Naive B cell (primary cell): ENCODE data around the gene FOXI2. TPM values are rescaled to one million over a fixed set of nuclear protein-coding genes. Genes with fewer than 3 reads are reported as not detected.

Experiments
- ATAC-seq, 2 donors: fragments of 150-1000 bp; cut with Tn5 transposase; 2 replicates each; pipeline ENCODE4 v1.10.0; 2021; ENCODE audit warnings: low read depth in 2 of 2, mild to moderate bottlenecking in 2 of 2, moderate library complexity in 2 of 2
- DNase-seq: peaks from one replicate; pipeline ENCODE4 v3.0.0; 2022
- H3K27ac Mint-ChIP-seq, 6 donors: one replicate each; pipeline ENCODE4 v1.8.0; 2020 to 2022; ENCODE audit warnings: mild to moderate bottlenecking in 6 of 6, mixed read lengths in 6 of 6, moderate library complexity in 5 of 6, inconsistent platforms in 2 of 6
- H3K27me3 Mint-ChIP-seq, 3 donors: one replicate each; pipeline ENCODE4 v1.8.0; 2021 to 2022; ENCODE audit warnings: mixed read lengths in 3 of 3, mild to moderate bottlenecking in 1 of 3
- H3K36me3 Mint-ChIP-seq, 2 donors: one replicate each; pipeline ENCODE4 v1.8.0; 2020 to 2022; ENCODE audit warnings: mixed read lengths in 2 of 2, inconsistent platforms in 1 of 2, mild to moderate bottlenecking in 1 of 2
- H3K4me1 Mint-ChIP-seq, 3 donors: one replicate each; pipeline ENCODE4 v1.8.0; 2020 to 2022; ENCODE audit warnings: mixed read lengths in 3 of 3, inconsistent platforms in 1 of 3, mild to moderate bottlenecking in 1 of 3, moderate library complexity in 1 of 3
- H3K4me3 Mint-ChIP-seq, 8 donors: one replicate each; pipeline ENCODE4 v1.8.0; 2020 to 2022; ENCODE audit warnings: mild to moderate bottlenecking in 8 of 8, mixed read lengths in 8 of 8, moderate library complexity in 8 of 8, inconsistent platforms in 2 of 8
- H3K9me3 Mint-ChIP-seq, 7 donors: one replicate each; pipeline ENCODE4 v1.8.0; 2020 to 2022; ENCODE audit warnings: mixed read lengths in 7 of 7, mild to moderate bottlenecking in 5 of 7, inconsistent platforms in 2 of 7, moderate library complexity in 1 of 7
- polyA plus RNA-seq, 6 donors: library from polyadenylated mRNA; unstranded; fragments of 300-500 nt; fragmentation: Illumina TruSeq; gene quantifications; one replicate each; pipeline ENCODE4 v1.2.3, GENCODE V29; 2021; ENCODE audit warnings: low read depth in 6 of 6

Gene FOXI2
- not detected for polyA plus RNA-seq

DNA sequence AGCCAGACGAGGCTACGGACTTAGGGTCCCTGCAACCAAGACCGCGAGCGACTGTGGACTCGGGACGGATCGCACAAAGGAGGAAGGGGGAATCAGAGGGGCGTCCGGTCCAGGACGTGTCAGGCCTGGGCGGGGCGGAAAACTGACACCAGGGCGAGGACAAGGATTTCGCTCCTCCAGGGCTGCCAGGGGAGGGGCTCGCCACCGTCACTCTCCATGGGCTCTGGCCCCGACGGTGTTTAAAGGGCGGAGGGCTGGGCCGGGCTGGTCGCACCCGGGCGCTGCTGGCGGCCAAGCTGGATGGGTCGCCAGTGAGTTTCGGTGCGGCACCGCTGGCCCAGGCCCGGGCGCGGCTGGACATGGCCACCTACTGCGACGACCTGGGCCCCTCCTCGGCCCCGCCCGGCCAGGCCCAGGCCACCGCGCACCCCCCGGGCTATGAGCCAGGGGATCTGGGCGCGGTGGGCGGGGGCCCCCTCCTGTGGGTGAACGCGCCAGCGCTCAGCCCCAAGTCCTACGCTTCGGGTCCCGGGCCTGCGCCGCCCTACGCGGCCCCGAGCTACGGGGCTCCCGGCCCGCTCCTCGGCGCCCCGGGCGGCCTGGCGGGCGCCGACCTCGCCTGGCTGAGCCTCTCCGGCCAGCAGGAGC, at the start of gene FOXI2:
Gene FOXI2, plus strand, starts transcription at position 271 of the 648 bp plus-strand sequence. Its CDS starts 89 bp downstream, at position 360.
- Mint-ChIP-seq H3K4me3 (peak within 1 kb of the TSS in 4 of 8 donors; percentile 33 to 64 (median 43)), H3K27me3 (peaks cover 42 to 66% (median 45%) of the 10 kb centered on the region in 3 donors), H3K4me1 (peaks cover 0 to 3% (median 0%) of the 10 kb centered on the region in 3 donors), H3K36me3 (peaks cover 0 to 11% of the 10 kb centered on the region in 2 donors), H3K9me3 (peaks cover 0 to 5% (median 0%) of the 10 kb centered on the region in 7 donors), H3K27ac (no peak within 1 kb of the TSS)
- no peak for ATAC-seq
- DNase-seq, result no peak

DNA sequence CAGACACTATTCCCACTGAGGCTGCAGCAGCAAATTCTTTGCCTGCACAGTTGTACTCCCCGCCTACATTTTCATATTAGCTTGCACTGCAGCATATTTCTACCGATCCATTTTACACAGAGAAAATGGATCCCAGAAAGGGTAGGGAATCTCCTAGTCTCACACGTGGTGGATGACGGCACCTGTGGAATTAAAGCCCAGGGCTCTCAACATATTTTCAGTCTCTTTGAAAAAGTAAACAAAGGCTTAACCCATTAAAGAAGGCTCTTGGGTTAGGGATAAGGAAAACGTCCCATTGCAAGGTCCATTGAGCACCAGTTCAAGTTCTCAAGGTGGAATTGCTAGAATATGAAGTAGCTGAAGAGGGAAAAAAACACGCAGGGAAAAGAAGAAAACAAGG, 49.4 kb upstream of the FOXI2 start:
- H3K36me3 Mint-ChIP-seq, result no peaks in the 10 kb centered on the region
- no peaks in the 10 kb centered on the region for H3K4me1 Mint-ChIP-seq
- no peak overlapping the region for H3K27ac Mint-ChIP-seq
- no peak for DNase-seq
- H3K4me3 Mint-ChIP-seq, result no peak overlapping the region
- peaks cover 16 to 24% (median 21%) of the 10 kb centered on the region in 3 donors for H3K27me3 Mint-ChIP-seq
- ATAC-seq, result no peak
- H3K9me3 Mint-ChIP-seq, result no peaks in the 10 kb centered on the region

DNA sequence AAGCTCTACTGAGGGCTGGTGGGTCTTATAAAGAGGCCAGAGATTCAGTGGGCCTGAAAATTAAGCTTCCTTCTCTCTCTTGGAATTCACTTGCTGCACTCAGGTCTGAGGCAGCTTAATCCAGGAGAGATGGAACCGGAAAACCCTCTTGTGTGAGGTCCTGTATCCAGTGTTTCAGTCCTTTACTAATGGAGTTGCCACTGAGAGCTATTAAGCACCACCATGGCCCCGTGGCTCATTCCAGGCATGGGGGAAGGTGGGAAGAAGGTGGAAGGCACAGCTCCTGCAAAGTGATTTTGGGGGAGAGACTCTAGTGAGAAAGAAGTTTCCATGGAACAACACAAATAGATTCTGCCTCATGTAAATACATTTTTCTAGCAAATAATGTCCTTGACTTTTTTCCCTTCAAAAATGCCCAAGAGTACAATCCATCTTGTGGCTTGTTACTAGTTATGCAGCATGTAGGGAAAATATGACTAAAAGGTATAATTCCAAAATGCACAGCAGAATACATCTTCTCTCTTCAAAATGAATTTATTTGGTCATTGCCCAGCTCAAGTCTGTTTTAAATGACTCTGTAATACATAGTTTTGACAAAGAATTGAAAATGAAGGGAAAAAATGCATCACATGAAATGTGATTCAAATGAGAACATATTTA, 46.7 kb upstream of the FOXI2 start:
- Mint-ChIP-seq H3K4me3 (no peak overlapping the region), H3K27ac (no peak overlapping the region)

DNA sequence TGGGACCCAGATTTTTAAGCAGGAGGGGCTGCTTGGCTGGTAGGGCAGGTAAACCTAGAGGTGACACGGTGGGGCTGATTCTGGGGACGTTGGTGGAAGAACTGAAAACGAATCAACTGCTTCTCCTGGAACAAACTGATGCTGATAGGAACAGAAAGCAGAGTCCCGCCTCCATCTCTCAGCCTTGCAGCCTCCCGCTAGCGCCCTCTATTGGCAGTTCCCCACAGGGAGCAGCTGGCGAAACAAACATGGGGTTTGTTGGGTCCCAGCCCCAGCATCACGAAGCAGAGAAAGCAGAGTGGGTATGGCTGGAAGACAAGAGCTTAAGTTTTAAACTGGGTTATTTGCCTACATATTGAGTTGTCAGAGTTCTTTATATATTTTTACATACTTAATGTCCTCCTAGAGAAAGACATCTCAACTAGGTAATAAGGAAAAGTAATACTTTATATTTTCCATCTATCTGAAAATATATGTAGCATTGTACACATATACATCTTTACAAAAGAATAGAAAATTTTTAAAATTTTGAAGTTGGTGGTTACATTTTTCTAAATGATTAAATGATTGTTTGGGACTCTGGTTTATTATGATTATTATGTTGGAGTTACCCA, 42.3 kb upstream of the FOXI2 start:
- no peak for DNase-seq
- no peak for ATAC-seq
- Mint-ChIP-seq H3K27me3 (peaks cover 14 to 32% (median 24%) of the 10 kb centered on the region in 3 donors), H3K4me1 (peaks cover 0 to 7% (median 0%) of the 10 kb centered on the region in 3 donors), H3K36me3 (no peaks in the 10 kb centered on the region), H3K27ac (no peak overlapping the region), H3K9me3 (peaks cover 0 to 4% (median 0%) of the 10 kb centered on the region in 7 donors), H3K4me3 (no peak overlapping the region)

More for the DNA sequence above, 46.7 kb upstream of the FOXI2 start:
- Mint-ChIP-seq H3K9me3 (peaks cover 0 to 4% (median 0%) of the 10 kb centered on the region in 7 donors), H3K4me1 (peaks cover 0 to 7% (median 0%) of the 10 kb centered on the region in 3 donors), H3K36me3 (no peaks in the 10 kb centered on the region), H3K27me3 (peaks cover 16 to 31% (median 25%) of the 10 kb centered on the region in 3 donors)
- ATAC-seq, result no peak
- no peak for DNase-seq

DNA sequence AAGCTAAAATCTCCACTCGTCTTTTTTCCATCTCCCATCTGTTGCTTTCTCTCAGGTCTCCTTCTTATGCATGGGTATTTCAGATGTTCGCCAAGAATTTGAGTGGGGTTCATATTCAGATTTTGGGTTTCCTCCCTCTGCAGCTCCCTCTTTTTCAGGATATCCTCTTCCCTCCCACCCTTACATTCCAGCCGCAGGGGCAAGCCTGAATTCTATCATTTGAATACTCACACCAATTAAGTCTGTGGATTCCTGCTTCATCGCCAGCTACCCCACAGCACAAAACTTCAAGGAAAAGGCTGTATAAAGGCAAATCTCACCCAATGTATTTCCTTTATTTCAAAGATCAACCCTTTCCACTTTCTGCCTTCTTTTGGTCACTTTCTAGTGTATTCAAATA, 41.6 kb upstream of the FOXI2 start:
- Mint-ChIP-seq H3K36me3 (no peaks in the 10 kb centered on the region), H3K27me3 (peaks cover 14 to 32% (median 19%) of the 10 kb centered on the region in 3 donors), H3K4me3 (no peak overlapping the region), H3K27ac (no peak overlapping the region), H3K9me3 (peaks cover 0 to 4% (median 0%) of the 10 kb centered on the region in 7 donors), H3K4me1 (peaks cover 0 to 7% (median 0%) of the 10 kb centered on the region in 3 donors)
- ATAC-seq, result no peak
- no peak for DNase-seq

DNA sequence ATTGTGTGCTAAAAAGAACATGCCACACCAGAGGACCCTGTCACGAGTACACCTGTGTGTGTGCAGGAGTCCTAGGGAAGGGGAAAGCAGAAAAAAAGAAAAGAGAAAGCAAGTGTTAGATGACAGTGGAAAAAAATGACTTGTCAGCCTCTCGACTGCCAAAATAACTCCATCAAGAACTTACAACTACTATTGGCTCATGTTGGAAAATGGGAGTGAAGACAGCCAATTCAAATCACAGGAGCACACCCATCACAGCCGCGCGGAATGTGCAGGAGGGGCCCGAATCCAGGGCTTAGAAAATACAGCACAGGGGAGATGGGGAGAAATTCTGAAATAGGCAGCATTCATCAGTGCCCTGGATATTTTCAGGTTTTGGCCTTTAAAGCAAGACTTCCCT, 38.1 kb upstream of the FOXI2 start:
- DNase-seq (no peak), ATAC-seq (no peak)
- Mint-ChIP-seq H3K36me3 (no peaks in the 10 kb centered on the region), H3K9me3 (peaks cover 0 to 9% (median 5%) of the 10 kb centered on the region in 7 donors), H3K4me3 (no peak overlapping the region), H3K27ac (no peak overlapping the region), H3K27me3 (peaks cover 21 to 37% (median 25%) of the 10 kb centered on the region in 3 donors), H3K4me1 (peaks cover 0 to 7% (median 0%) of the 10 kb centered on the region in 3 donors)

DNA sequence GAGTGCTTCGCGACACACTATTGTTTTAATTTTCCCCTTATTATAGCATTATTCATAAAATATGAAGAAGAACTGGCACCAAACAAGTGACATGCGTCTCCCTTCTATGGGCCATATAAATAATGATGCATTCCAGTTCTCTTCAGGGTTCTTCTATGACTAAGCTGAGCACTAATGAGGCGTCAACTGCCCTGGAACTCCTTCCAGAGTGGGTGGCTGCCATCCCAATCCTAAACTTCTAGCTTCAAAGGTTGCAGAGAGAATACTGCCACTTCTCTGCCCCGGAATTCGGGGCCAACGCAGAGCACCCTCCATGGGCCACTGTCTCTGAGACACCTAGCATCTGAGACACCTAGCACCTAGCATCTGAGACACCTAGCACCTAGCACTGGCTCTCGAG, 37.7 kb upstream of the FOXI2 start:
- DNase-seq (no peak), ATAC-seq (no peak)
- Mint-ChIP-seq H3K9me3 (peaks cover 0 to 14% (median 6%) of the 10 kb centered on the region in 7 donors), H3K27me3 (peaks cover 17 to 37% (median 26%) of the 10 kb centered on the region in 3 donors), H3K4me3 (no peak overlapping the region), H3K4me1 (peaks cover 0 to 4% (median 0%) of the 10 kb centered on the region in 3 donors), H3K36me3 (no peaks in the 10 kb centered on the region), H3K27ac (no peak overlapping the region)

DNA sequence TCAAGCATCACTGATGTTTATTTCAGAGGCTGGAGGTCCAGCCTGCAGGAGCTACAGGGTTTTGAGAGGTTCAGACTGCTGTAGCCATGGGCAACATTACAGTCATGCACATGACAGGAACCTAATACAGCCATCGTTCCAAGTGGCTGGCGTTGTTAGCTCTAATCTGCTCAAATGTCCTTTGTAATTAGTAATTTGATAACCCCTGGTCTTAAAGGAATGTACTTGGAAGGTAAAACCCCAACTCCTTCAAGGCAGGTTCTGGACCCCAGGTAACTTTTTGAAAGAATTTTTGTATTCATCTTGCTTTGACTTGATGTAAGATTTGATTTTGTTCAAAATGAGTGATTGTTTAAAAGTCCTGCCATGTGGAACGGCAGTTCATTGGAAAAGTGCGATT, 34.7 kb upstream of the FOXI2 start:
- ATAC-seq, result no peak
- H3K27me3 Mint-ChIP-seq, result peaks cover 23 to 39% (median 32%) of the 10 kb centered on the region in 3 donors
- no peak overlapping the region for H3K4me3 Mint-ChIP-seq
- peaks cover 0 to 14% (median 9%) of the 10 kb centered on the region in 7 donors for H3K9me3 Mint-ChIP-seq
- no peak for DNase-seq
- H3K36me3 Mint-ChIP-seq, result no peaks in the 10 kb centered on the region
- no peaks in the 10 kb centered on the region for H3K4me1 Mint-ChIP-seq
- H3K27ac Mint-ChIP-seq, result no peak overlapping the region

DNA sequence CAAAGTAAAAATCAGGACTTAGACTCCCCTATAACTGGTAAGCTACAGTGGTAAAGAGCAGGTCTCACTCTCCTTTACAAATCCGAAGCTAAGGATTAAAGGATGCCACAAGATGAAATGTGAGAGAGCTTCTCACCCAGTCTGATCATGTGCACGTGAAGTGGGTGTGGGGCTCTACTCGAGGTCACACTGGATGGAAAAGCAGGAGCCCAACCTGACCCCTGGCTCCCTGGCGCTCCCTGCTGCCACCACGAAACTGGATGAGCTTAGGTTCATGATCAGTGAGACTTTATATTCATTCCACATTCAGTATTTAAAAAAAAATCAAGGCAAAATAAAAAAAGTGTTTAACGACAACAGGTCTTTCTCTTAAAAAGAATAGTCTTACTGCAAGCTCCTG, 21.7 kb upstream of the FOXI2 start:
- Mint-ChIP-seq H3K4me1 (no peaks in the 10 kb centered on the region), H3K27me3 (peaks cover 7 to 23% (median 13%) of the 10 kb centered on the region in 3 donors), H3K4me3 (no peak overlapping the region), H3K36me3 (no peaks in the 10 kb centered on the region), H3K9me3 (peaks cover 0 to 4% (median 2%) of the 10 kb centered on the region in 7 donors), H3K27ac (no peak overlapping the region)
- DNase-seq (no peak), ATAC-seq (no peak)

- no peaks in the 10 kb centered on the region for H3K4me1 Mint-ChIP-seq
- ATAC-seq (no peak), DNase-seq (peak; percentile 17)
- H3K9me3 Mint-ChIP-seq, result peaks cover 0 to 4% (median 0%) of the 10 kb centered on the region in 7 donors
- H3K36me3 Mint-ChIP-seq, result no peaks in the 10 kb centered on the region
- H3K27me3 Mint-ChIP-seq, result peaks cover 7 to 23% (median 11%) of the 10 kb centered on the region in 3 donors
- H3K27ac Mint-ChIP-seq, result no peak overlapping the region
- no peak overlapping the region for H3K4me3 Mint-ChIP-seq
Measured at GRCh38 chr10:127715782-127716378, 21.1 kb upstream of the FOXI2 start.

- no peak for DNase-seq
- Mint-ChIP-seq H3K4me1 (no peaks in the 10 kb centered on the region), H3K9me3 (peaks cover 0 to 30% (median 5%) of the 10 kb centered on the region in 7 donors), H3K36me3 (peaks cover 0 to 10% of the 10 kb centered on the region in 2 donors), H3K4me3 (no peak overlapping the region), H3K27me3 (peaks cover 26 to 39% (median 32%) of the 10 kb centered on the region in 3 donors), H3K27ac (peak overlapping the region in 1 of 6 donors; percentile 65)
- no peak for ATAC-seq
Measured at GRCh38 chr10:127720142-127720541, 16.8 kb upstream of the FOXI2 start.

- peaks cover 31 to 43% (median 38%) of the 10 kb centered on the region in 3 donors for H3K27me3 Mint-ChIP-seq
- ATAC-seq, result no peak
- H3K9me3 Mint-ChIP-seq, result peaks cover 0 to 30% (median 5%) of the 10 kb centered on the region in 7 donors
Measured at GRCh38 chr10:127720903-127721302, 16.1 kb upstream of the FOXI2 start.

GRCh38 chr10:127734753-127735152, 2.2 kb upstream of the FOXI2 start:
- DNase-seq (no peak), ATAC-seq (no peak)
- H3K4me1 Mint-ChIP-seq, result no peaks in the 10 kb centered on the region
- H3K36me3 Mint-ChIP-seq, result peaks cover 0 to 11% of the 10 kb centered on the region in 2 donors
- H3K27me3 Mint-ChIP-seq, result peaks cover 37 to 72% (median 46%) of the 10 kb centered on the region in 3 donors
- H3K4me3 Mint-ChIP-seq, result peak overlapping the region in 2 of 8 donors; percentile 3 to 8
- peaks cover 0 to 11% (median 2%) of the 10 kb centered on the region in 7 donors for H3K9me3 Mint-ChIP-seq
- H3K27ac Mint-ChIP-seq, result no peak overlapping the region

More at GRCh38 chr10:127720903-127721302, 16.1 kb upstream of the FOXI2 start:
- DNase-seq, result no peak
- Mint-ChIP-seq H3K36me3 (peaks cover 0 to 10% of the 10 kb centered on the region in 2 donors), H3K27ac (no peak overlapping the region), H3K4me3 (no peak overlapping the region), H3K4me1 (no peaks in the 10 kb centered on the region)
